Measurements from ENCODE around the gene SGSM1. TPM values are rescaled to one million over a fixed set of nuclear protein-coding genes. Genes with fewer than 3 reads are reported as not detected.

SGSM1 gene
- total RNA-seq, 2 experiments from 2014 or later: 0.13 TPM; not detected in 1

GRCh38 chr22:24855794-24856193, 49.8 kb downstream of the SGSM1 start:
- ATAC-seq (no peak), DNase-seq (no peak)
- Mint-ChIP-seq H3K9me3 (no peaks in the 10 kb centered on the region), H3K36me3 (ENCODE audit: low read depth) (no peaks in the 10 kb centered on the region), H3K27ac (no peak overlapping the region), H3K27me3 (no peaks in the 10 kb centered on the region), H3K4me3 (no peak overlapping the region), H3K4me1 (ENCODE audit: low read depth) (no peaks in the 10 kb centered on the region)
- ChIA-PET POLR2A (no interaction called here), CTCF (no interaction called here)
- intact Hi-C loops (cut with micrococcal nuclease): no loop called here
- TF ChIP-seq CTCF (IDR thresholded peaks at IDR 0.05): no peak

GRCh38 chr22:24857576-24857975, 51.6 kb downstream of the SGSM1 start:
- DNase-seq (no peak), ATAC-seq (no peak)
- CTCF ChIA-PET: interaction anchor here (0.7 to 1.2 kb wide), 2 partner anchors 26 to 99 kb away, joined by 3 read pairs; no protein-coding TSS in a partner anchor
- POLR2A ChIA-PET: no interaction called here
- H3K9me3 Mint-ChIP-seq: no peaks in the 10 kb centered on the region
- H3K4me3 Mint-ChIP-seq: no peak overlapping the region
- H3K36me3 Mint-ChIP-seq (ENCODE audit: low read depth): no peaks in the 10 kb centered on the region
- no peak overlapping the region for H3K27ac Mint-ChIP-seq
- intact Hi-C loops (cut with micrococcal nuclease): no loop called here
- H3K27me3 Mint-ChIP-seq: no peaks in the 10 kb centered on the region
- TF ChIP-seq CTCF (IDR thresholded peaks at IDR 0.05): no peak
- H3K4me1 Mint-ChIP-seq (ENCODE audit: low read depth): no peaks in the 10 kb centered on the region

- DNase-seq (no peak), ATAC-seq (no peak)
- CTCF ChIA-PET: interaction anchor here (1.3 kb wide), 1 partner anchor 56 kb away, joined by 5 read pairs; no protein-coding TSS in a partner anchor
- intact Hi-C loops (cut with micrococcal nuclease): no loop called here
- POLR2A ChIA-PET: no interaction called here
- TF ChIP-seq CTCF (IDR thresholded peaks at IDR 0.05): no peak
- Mint-ChIP-seq H3K27me3 (no peaks in the 10 kb centered on the region), H3K27ac (no peak overlapping the region), H3K9me3 (no peaks in the 10 kb centered on the region), H3K4me3 (no peak overlapping the region), H3K36me3 (ENCODE audit: low read depth) (no peaks in the 10 kb centered on the region), H3K4me1 (ENCODE audit: low read depth) (no peaks in the 10 kb centered on the region)
Observed at GRCh38 chr22:24859587-24859986, 53.6 kb downstream of the SGSM1 start.

GRCh38 chr22:24865508-24865907, 59.5 kb downstream of the SGSM1 start:
- Mint-ChIP-seq H3K27me3 (no peaks in the 10 kb centered on the region), H3K4me1 (ENCODE audit: low read depth) (no peaks in the 10 kb centered on the region), H3K9me3 (no peaks in the 10 kb centered on the region), H3K27ac (no peak overlapping the region), H3K36me3 (ENCODE audit: low read depth) (no peaks in the 10 kb centered on the region), H3K4me3 (no peak overlapping the region)
- CTCF ChIA-PET: no interaction called here
- ATAC-seq: no peak
- intact Hi-C loops (cut with micrococcal nuclease): no loop called here
- TF ChIP-seq CTCF (IDR thresholded peaks at IDR 0.05): no peak
- POLR2A ChIA-PET: no interaction called here
- DNase-seq: no peak

GRCh38 chr22:24867323-24868022, 61.5 kb downstream of the SGSM1 start:
- Mint-ChIP-seq H3K4me1 (ENCODE audit: low read depth) (no peaks in the 10 kb centered on the region), H3K36me3 (ENCODE audit: low read depth) (no peaks in the 10 kb centered on the region), H3K9me3 (no peaks in the 10 kb centered on the region), H3K27me3 (peaks cover 1% of the 10 kb centered on the region), H3K27ac (no peak overlapping the region), H3K4me3 (no peak overlapping the region)
- ATAC-seq (no peak), DNase-seq (no peak)
- no peak for TF ChIP-seq CTCF (IDR thresholded peaks at IDR 0.05)
- intact Hi-C loops (cut with micrococcal nuclease): no loop called here
- CTCF ChIA-PET: interaction anchor here (0.7 to 1.2 kb wide), 2 partner anchors 30 to 98 kb away, joined by 3 read pairs; no protein-coding TSS in a partner anchor
- POLR2A ChIA-PET: no interaction called here

Measured in activated CD8-positive, alpha-beta T cell treated with anti-CD3 and anti-CD28 coated beads for 36 hours (primary cell).